KOPT-K1 (cell line): ENCODE measurements around the gene EML1.

ENCODE experiments used
- H3K27ac ChIP-seq: fragments of 200-600 bp; sonication (generic); 2 replicates; pipeline ENCODE4 v1.5.1; 2016; ENCODE audit warnings: antibody characterized with exemption, mild to moderate bottlenecking, low read depth, low read length; ENCODE audit not compliant: poor library complexity, severe bottlenecking
- H3K36me3 ChIP-seq: fragments of 200-600 bp; sonication (generic); 2 replicates; pipeline ENCODE4 v1.5.1; 2017; ENCODE audit warnings: antibody characterized with exemption, mild to moderate bottlenecking, low read length, moderate library complexity; ENCODE audit not compliant: insufficient read depth
- H3K9me3 ChIP-seq: fragments of 200-600 bp; sonication (generic); 2 replicates; pipeline ENCODE4 v1.5.1; 2017; ENCODE audit warnings: antibody characterized with exemption, low read length, mild to moderate bottlenecking; ENCODE audit not compliant: insufficient read depth, poor library complexity, severe bottlenecking

EML1 gene

GRCh38 chr14:99873653-99874052 lies 80.4 kb downstream of the EML1 start:
- no peak overlapping the region for H3K27ac ChIP-seq
- H3K36me3 ChIP-seq, result no peaks in the 10 kb centered on the region
- H3K9me3 ChIP-seq, result peaks cover 17% of the 10 kb centered on the region

DNA sequence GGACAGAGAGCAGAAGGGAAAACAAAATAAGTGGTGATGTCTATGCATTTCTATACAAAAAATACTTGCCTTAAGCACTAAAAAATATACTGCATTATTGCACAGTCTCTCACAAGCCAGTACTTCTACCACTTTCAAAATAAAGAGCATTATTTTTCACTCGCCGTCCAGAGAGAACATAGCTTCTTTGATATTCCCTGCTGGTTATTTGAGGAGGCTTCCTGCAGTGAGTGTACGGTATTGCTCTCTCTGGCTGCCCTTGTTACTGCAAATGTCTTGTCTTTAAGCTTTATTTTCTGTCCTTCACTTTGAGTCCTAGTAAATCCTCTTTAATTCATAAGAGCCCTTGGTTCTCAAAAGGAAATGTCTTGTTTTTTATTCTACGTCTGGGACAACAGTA lies 81.1 kb downstream of the EML1 start:
- H3K27ac ChIP-seq, result no peak overlapping the region
- H3K9me3 ChIP-seq, result peaks cover 10% of the 10 kb centered on the region
- H3K36me3 ChIP-seq, result no peaks in the 10 kb centered on the region

DNA sequence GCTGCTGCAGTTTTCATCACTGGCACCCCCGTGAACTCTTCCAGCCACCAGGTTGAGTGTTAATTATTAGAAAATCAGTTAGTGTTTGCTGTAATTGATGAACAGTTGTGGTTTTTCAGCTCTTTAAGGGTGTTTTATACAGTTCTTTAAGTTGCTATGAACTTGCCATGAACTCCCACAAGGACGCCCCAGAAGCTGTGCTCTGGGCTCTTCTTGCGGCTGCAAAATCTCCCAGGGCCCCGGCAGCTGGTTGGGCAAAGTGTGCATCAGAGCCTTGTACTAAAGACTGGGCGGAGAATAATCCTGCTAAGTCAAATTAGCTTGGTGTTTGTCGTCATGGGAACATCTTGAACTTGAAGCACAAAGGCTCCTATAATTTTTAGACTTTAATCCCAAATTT lies 82.2 kb downstream of the EML1 start:
- Histone ChIP-seq H3K36me3 (no peaks in the 10 kb centered on the region), H3K9me3 (no peaks in the 10 kb centered on the region), H3K27ac (no peak overlapping the region)

GRCh38 chr14:99875836-99876235 lies 82.6 kb downstream of the EML1 start:
- Histone ChIP-seq H3K27ac (no peak overlapping the region), H3K36me3 (no peaks in the 10 kb centered on the region), H3K9me3 (no peaks in the 10 kb centered on the region)

DNA sequence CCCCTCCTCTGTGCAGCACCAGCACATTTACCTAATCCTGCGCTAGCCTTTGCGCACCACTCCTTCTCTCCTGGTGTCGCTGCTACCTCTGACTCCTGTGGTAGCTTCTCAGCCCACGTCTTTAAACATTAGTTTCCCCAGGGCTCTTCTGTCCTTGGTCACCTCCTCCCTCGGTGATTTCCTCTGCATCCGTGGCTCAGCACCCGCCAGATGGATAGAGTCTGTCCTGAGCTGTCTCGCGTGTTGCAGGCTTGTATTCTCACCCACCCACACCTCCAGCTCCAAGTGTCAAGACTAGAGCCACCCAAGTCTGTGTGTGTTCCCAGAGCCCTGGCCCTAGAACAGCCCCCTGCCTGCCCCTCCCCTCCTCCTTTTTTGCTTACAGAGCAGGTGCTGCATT lies 83.2 kb downstream of the EML1 start:
- Histone ChIP-seq H3K9me3 (no peaks in the 10 kb centered on the region), H3K36me3 (no peaks in the 10 kb centered on the region), H3K27ac (no peak overlapping the region)

- no peaks in the 10 kb centered on the region for H3K36me3 ChIP-seq
- no peaks in the 10 kb centered on the region for H3K9me3 ChIP-seq
- no peak overlapping the region for H3K27ac ChIP-seq
Observed at GRCh38 chr14:99878563-99878962, 85.3 kb downstream of the EML1 start.

- H3K9me3 ChIP-seq, result no peaks in the 10 kb centered on the region
- no peak overlapping the region for H3K27ac ChIP-seq
- no peaks in the 10 kb centered on the region for H3K36me3 ChIP-seq
Observed at GRCh38 chr14:99879401-99880295, 86.4 kb downstream of the EML1 start.

GRCh38 chr14:99880651-99881420 lies 87.6 kb downstream of the EML1 start:
- Histone ChIP-seq H3K27ac (no peak overlapping the region), H3K9me3 (no peaks in the 10 kb centered on the region), H3K36me3 (no peaks in the 10 kb centered on the region)

DNA sequence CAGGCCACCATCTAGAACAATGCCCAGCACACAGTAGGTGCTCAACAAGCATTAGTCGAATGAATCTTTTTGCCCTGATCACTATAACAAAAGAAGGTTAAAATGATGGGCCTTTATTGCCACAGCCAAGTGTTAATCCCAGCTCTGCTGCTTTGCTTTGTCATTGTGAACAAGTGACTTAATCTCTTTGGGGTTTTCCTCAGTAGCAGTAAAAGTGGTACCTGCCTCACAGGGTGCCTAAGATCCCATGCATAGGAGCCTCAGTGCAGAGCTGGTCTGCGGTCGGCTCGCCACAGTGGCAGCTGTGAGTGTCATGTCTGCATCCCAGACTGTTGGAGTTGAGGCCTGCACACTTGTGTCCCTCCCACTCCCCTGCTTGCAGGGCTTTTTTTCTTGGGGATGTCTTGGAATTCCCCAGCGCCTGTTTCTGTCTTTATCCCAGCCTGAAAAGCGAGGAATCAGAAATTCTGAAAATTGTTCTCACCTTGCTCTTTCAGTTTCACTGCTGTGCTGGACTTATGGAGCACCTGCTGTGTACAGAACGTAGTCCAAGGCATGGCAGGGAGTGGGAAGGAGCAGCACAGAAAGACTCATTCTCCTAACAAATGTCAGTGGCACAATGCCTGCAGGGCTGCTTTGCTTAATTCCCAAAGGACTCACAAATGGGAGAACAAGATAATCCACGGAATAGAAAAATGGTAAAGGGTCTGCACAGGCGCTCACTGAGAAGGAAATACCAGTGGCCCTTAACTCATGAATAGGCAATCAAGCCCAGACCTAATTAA lies 90.8 kb downstream of the EML1 start:
- no peaks in the 10 kb centered on the region for H3K9me3 ChIP-seq
- H3K36me3 ChIP-seq, result no peaks in the 10 kb centered on the region
- H3K27ac ChIP-seq, result no peak overlapping the region

DNA sequence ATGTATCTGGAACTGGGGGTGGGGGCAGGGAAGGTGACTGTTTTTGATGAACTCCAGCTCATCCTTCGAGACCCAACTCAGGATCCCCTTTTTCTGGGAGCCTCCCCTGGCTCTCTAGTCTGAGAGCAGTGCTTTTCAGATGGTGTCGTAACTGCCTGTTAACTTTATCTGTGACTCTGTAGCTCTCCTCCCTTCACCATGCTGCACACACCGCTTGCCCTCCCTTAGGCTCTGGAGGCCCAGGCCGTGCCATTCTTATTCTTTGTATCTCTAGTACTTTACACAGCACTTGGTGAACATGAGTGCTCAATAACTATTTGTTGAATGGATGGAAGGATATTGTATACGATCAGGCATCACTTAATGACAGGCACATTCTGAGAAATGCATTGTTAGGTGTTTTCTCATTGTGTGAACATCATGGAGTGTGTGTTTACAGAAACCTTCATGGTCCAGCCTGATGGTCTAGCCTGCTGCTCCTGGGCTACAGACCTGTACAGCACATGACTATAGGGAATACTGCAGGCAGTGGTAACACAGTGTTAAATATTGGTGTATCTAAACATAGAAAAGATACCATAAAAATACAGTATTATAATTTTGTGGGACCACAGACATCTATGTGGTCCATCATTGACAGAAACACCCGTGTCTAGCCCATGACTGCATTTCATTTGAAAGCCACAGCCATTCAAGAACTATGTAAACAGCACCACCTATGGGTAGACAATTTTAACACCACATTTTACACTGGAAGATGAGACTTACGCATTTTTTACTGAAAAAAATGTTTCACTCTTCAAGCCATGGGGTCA lies 91.8 kb downstream of the EML1 start:
- no peaks in the 10 kb centered on the region for H3K36me3 ChIP-seq
- no peak overlapping the region for H3K27ac ChIP-seq
- H3K9me3 ChIP-seq, result no peaks in the 10 kb centered on the region

DNA sequence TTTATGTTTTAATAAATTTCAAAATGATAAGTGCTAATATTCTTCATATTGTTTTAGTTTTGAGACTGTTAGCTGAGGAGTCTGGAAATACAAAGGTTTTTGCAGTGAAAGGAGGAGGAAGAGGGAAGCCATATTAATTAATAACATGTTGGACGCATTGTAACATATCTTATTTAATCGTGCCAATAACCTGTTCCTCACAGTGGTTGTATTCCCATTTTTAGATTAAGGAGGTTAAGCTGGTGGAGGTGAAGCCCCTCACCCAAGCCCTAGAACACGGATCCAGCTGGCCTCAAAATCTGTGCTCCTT lies 92.4 kb downstream of the EML1 start:
- Histone ChIP-seq H3K27ac (no peak overlapping the region), H3K36me3 (no peaks in the 10 kb centered on the region), H3K9me3 (no peaks in the 10 kb centered on the region)

DNA sequence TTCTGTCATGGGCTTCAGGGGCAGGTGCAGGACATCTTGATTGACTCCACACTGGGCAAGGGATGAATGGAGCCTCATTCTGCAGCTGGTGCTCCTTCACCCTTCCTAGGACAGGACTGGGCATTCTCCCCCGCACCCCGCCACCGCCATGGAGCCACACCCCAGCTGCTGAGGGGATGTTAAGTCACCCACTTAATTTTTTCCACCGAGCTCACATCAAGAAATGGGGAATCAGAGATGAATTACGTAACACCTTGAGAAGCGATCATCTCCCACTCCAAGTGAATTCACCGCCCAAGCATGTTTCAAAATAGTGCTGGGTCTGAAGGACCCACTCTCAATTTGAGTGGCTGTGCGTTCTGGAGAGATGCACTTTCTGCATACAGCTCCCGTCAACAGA lies 94.2 kb downstream of the EML1 start:
- Histone ChIP-seq H3K27ac (no peak overlapping the region), H3K9me3 (no peaks in the 10 kb centered on the region), H3K36me3 (no peaks in the 10 kb centered on the region)

GRCh38 chr14:99888149-99888548 lies 94.9 kb downstream of the EML1 start:
- H3K36me3 ChIP-seq, result no peaks in the 10 kb centered on the region
- H3K27ac ChIP-seq, result no peak overlapping the region
- no peaks in the 10 kb centered on the region for H3K9me3 ChIP-seq

DNA sequence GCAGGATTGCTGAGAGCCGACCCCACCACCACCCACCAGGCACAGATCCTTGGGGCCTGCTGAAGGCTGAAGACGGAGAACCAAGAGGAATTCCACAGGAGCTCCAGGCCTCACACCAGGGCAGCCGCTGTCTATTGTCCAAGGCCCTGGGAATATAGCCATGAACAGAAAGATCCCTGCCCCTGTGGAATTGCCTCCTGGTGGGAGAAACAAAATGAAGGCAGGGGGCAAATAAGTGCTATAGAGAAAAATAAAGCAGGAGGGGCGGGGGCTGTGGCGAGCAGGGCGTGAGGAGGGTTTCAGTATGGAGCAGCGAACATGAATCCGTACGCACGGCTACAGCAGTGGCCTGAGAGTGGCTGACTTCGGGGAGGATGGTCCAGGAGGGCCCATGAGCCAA lies 96.1 kb downstream of the EML1 start:
- Histone ChIP-seq H3K27ac (no peak overlapping the region), H3K9me3 (no peaks in the 10 kb centered on the region), H3K36me3 (no peaks in the 10 kb centered on the region)
